T1000 (cell line): ENCODE measurements around the gene ZBTB8OS.

Experiments
- DNase-seq: peaks from one replicate; lab custom pipeline; 2025; ENCODE audit warnings: mixed read lengths; lab: John Stamatoyannopoulos, UW

Gene ZBTB8OS

GRCh38 chr1:32611859-32612188 lies 38.5 kb downstream of the ZBTB8OS start:
- no peak for DNase-seq

DNA sequence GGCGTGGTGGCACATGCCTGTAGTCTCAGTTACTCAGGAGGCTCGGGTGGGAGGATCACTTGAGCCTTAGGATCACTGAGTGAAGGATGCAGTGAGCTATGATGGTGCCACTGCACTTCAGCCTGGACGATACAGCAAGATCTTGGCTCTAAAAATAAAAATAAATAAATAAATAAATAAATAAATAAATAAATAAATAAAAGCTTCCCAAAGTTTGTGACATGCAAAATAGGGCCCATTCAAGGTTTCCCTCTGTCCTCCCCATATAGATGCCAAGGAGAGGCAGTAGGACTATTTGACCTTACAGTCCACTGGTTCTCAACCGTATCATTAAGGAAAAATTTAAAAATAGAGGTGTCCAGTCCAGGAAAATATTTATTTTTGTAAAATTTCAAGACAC lies 41.2 kb downstream of the ZBTB8OS start:
- DNase-seq, result no peak

- DNase-seq, result no peak
These were observed 43.6 kb downstream of the ZBTB8OS start for GRCh38 chr1:32606565-32607371.

DNA sequence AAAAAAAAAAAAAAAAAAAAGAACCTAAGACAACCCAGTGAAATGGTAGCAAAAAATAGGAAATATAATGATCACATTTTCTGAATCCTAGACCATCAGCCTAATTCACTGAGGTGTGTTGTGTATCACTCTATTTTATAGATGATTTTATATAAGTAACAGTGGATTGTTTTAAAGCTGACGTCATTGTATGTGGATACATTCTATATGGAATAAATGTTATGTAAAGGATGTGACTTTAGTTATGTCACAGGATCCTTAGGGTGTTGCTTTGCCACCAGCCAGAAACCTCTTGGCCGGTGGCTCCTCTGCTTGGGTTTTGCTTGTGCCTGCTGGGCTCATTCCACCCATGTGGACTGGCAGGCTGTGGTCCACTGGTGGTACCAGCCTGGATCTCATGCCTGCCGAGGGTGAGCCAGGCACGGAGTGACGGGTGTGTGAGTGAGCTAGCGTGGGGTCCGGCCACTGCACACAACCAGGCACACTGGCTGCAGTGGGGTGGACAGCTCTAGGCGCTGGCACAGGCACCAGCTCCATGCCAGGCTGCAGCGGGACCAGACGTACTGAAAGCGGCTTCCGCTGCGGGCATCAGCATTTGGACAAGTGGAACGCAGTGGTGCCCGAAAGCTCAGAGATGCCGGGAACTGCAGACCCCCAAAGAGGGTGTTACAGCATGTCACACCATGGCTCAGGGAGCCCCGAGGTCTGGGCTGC lies 44.5 kb downstream of the ZBTB8OS start:
- DNase-seq, result no peak

DNA sequence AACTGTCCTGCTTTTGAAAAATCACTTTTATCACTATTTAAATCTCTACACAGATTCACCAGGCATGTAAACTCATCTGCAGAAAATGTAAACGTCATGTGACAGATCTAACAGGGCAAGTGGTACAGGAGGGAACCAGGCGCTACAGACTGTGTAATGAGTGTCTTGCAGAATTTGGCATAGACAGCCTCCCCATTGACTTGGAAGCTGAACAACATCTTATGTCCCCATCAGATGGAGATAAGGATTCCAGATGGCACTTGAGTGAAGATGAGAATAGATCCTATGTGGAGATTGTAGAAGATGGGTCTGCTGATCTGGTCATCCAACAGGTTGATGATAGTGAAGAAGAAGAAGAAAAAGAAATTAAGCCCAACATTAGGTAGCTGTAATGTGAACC lies 50.3 kb downstream of the ZBTB8OS start:
- DNase-seq, result no peak

- DNase-seq, result no peak
These were observed 57.4 kb downstream of the ZBTB8OS start for GRCh38 chr1:32592943-32593342.

DNA sequence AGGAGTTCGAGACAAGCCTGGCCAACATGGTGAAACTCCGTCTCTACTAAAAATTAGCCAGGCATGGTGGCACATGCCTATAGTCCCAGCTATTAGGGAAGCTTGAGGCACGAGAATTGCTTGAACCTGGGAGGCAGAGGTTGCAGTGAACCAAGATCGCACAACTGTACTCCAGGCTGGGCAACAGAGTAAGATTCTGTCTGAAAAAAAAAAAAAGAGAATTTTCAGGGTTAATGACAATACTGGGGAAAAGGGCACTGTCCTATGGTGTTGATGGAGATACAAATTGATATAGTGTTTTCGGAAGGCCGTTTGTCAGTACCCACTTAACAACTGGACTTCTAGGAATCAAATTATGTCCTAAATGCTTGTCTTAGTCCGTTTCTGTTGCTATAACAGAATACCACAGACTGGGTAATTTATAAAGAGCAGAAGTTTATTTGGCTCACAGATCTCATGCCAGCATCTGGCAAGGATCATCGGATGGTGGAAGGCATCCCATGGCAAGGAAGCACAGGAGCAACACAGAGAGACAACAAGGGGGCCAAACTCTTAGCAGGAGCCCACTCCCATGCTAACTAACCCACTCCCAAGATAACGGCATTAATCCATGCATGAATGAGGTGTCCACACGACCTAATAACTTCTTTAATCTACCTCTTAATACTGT lies 69.9 kb downstream of the ZBTB8OS start:
- no peak for DNase-seq
